Testis (tissue), 3 donors: Measurements from ENCODE around the gene MEF2C. TPM values are rescaled to one million over a fixed set of nuclear protein-coding genes. Genes with fewer than 3 reads are reported as not detected.

Source experiments
- DNase-seq: peaks from one replicate; pipeline ENCODE4 v3.0.0-alpha.2; 2019
- H3K27ac ChIP-seq, 2 donors: fragments of 200-600 bp; sonication (generic); one replicate each; pipeline ENCODE4 v1.5.1; 2019
- H3K27me3 ChIP-seq: fragments of 200-600 bp; sonication (generic); one replicate; pipeline ENCODE4 v1.5.1; 2019
- H3K36me3 ChIP-seq: fragments of 200-600 bp; sonication (generic); one replicate; pipeline ENCODE4 v1.5.1; 2017; ENCODE audit warnings: low read depth; ENCODE audit errors: missing control alignments
- H3K4me1 ChIP-seq: fragments of 200-600 bp; sonication (generic); one replicate; pipeline ENCODE4 v1.5.1; 2019
- H3K4me3 ChIP-seq, 2 donors: fragments of 200-600 bp; sonication (generic); one replicate each; pipeline ENCODE4 v1.5.1; 2017 to 2019
- H3K9me3 ChIP-seq: fragments of 200-600 bp; sonication (generic); one replicate; pipeline ENCODE4 v1.5.1; 2017
- POLR2A ChIP-seq: fragments of 450-650 bp; IDR thresholded peaks from one replicate; pipeline ENCODE4 v1.6.1; 2017; ENCODE audit warnings: antibody characterized with exemption, mild to moderate bottlenecking, moderate library complexity
- WGBS, 2 donors: methylation state at CpG; one replicate each; pipeline ENCODE4 v1.1.5; 2018; 5-methylcytosine and 5-hydroxymethylcytosine counted together
- intact Hi-C: fragments of 100-400 bp; cut with DNase I; formaldehyde crosslinking; loops from one replicate; pipeline ENCODE4 v1.15.1; 2023; ENCODE audit warnings: low total_unique reads
- polyA plus RNA-seq: library from polyadenylated mRNA; stranded (reverse); fragments of 350-450 nt; fragmentation: Illumina TruSeq; extraction: RNeasy Lipid Tissue Mini Kit (QIAGEN cat#74804); gene quantifications from one replicate; pipeline ENCODE4 v1.2.3, GENCODE V29; 2014; ENCODE audit warnings: low read depth, low replicate concordance; ENCODE audit not compliant: insufficient read depth
- total RNA-seq, 2 donors: library from RNA; depleted of rRNA; stranded (reverse); fragments of >200 nt; gene quantifications; one replicate each; pipeline ENCODE4 v1.2.3, GENCODE V29; 2016
- TF ChIP-seq, protein P1 (sequence below), 3 experiments: fragments of 450-650 bp in 2 of 3; fragments of 200-600 bp in 1 of 3; sonication (generic) in 1 of 3; IDR thresholded peaks; one replicate each; pipeline ENCODE4 v1.5.1; 2016 to 2019; ENCODE audit warnings: antibody characterized with exemption in 3 of 3, mild to moderate bottlenecking in 2 of 3, moderate library complexity in 1 of 3

MEF2C gene
- total and polyA plus RNA-seq, 3 donors from 2014 or later, result 18.3 to 53.1 (median 19.9) TPM

- peaks cover 4% of the 10 kb centered on the region for H3K4me1 ChIP-seq
- no peak overlapping the region for H3K4me3 ChIP-seq
- TF ChIP-seq POLR2A, result no peak
- TF ChIP-seq, protein P1, sequence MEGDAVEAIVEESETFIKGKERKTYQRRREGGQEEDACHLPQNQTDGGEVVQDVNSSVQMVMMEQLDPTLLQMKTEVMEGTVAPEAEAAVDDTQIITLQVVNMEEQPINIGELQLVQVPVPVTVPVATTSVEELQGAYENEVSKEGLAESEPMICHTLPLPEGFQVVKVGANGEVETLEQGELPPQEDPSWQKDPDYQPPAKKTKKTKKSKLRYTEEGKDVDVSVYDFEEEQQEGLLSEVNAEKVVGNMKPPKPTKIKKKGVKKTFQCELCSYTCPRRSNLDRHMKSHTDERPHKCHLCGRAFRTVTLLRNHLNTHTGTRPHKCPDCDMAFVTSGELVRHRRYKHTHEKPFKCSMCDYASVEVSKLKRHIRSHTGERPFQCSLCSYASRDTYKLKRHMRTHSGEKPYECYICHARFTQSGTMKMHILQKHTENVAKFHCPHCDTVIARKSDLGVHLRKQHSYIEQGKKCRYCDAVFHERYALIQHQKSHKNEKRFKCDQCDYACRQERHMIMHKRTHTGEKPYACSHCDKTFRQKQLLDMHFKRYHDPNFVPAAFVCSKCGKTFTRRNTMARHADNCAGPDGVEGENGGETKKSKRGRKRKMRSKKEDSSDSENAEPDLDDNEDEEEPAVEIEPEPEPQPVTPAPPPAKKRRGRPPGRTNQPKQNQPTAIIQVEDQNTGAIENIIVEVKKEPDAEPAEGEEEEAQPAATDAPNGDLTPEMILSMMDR (IDR thresholded peaks at IDR 0.05), result no peak
- no peaks in the 10 kb centered on the region for H3K27me3 ChIP-seq
- H3K27ac ChIP-seq, result no peak overlapping the region
- H3K9me3 ChIP-seq, result no peaks in the 10 kb centered on the region
- no peak for DNase-seq
- intact Hi-C loops, result no loop called here
- no peaks in the 10 kb centered on the region for H3K36me3 ChIP-seq
- 80 to 84% methylated on average over 5 of the region's 5 CpGs for WGBS, 2 donors
Observed at GRCh38 chr5:88740604-88741185, 142.3 kb downstream of the MEF2C start.

GRCh38 chr5:88736494-88736893 lies 146.5 kb downstream of the MEF2C start:
- no peaks in the 10 kb centered on the region for H3K9me3 ChIP-seq
- TF ChIP-seq, protein P1 (IDR thresholded peaks at IDR 0.05), result no peak
- no peak for TF ChIP-seq POLR2A
- no peaks in the 10 kb centered on the region for H3K27me3 ChIP-seq
- DNase-seq, result no peak
- WGBS, 2 donors, result 100% methylated on average over 1 of the region's 2 CpGs
- H3K36me3 ChIP-seq, result no peaks in the 10 kb centered on the region
- intact Hi-C loops, result loop anchor here (10.0 kb wide), 1 partner anchor 148 kb away; the partner anchor contains the start of gene MEF2C
- no peak overlapping the region for H3K4me3 ChIP-seq
- H3K4me1 ChIP-seq, result no peaks in the 10 kb centered on the region
- no peak overlapping the region for H3K27ac ChIP-seq

DNA sequence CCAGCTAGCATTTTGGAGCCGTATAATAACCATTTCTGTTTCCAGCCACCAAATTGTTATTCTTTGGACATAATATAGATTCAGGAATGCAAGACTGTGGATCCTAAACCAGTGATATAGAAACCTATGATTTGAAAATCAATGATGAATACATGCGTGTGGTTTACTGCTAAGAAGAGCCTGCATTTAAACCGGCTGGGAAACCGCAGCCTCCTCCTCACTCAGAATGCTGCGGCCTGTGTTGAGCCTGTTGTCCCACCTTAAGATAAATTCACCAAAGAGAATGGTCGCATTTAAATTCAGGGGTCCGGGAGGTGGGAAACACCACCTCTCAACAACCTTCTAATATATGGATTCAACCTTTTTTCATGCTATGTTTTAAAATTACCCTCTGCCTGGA lies 148.0 kb downstream of the MEF2C start:
- 76 to 77% methylated on average over 7 of the region's 7 CpGs for WGBS, 2 donors
- Histone ChIP-seq H3K4me3 (no peak overlapping the region), H3K36me3 (no peaks in the 10 kb centered on the region), H3K4me1 (peaks cover 8% of the 10 kb centered on the region), H3K27me3 (no peaks in the 10 kb centered on the region), H3K9me3 (no peaks in the 10 kb centered on the region), H3K27ac (peak overlapping the region in 1 of 2 donors; percentile 65)
- TF ChIP-seq, protein P1 (IDR thresholded peaks at IDR 0.05), result no peak
- TF ChIP-seq POLR2A, result no peak
- DNase-seq, result no peak
- intact Hi-C loops, result loop anchor here (10.0 kb wide), 1 partner anchor 150 kb away; the partner anchor contains the start of gene MEF2C

- no peak for TF ChIP-seq POLR2A
- TF ChIP-seq, protein P1 (IDR thresholded peaks at IDR 0.05), result no peak
- Histone ChIP-seq H3K4me3 (no peak overlapping the region), H3K27me3 (no peaks in the 10 kb centered on the region), H3K27ac (peak overlapping the region in 1 of 2 donors; percentile 65), H3K36me3 (no peaks in the 10 kb centered on the region), H3K4me1 (peaks cover 8% of the 10 kb centered on the region), H3K9me3 (no peaks in the 10 kb centered on the region)
- 39 to 43% methylated on average over 6 of the region's 6 CpGs for WGBS, 2 donors
- intact Hi-C loops, result loop anchor here (10.0 kb wide), 1 partner anchor 151 kb away; the partner anchor contains the start of gene MEF2C
- DNase-seq, result peak; percentile 29
Observed at GRCh38 chr5:88734191-88734640, 148.8 kb downstream of the MEF2C start.

GRCh38 chr5:88732862-88733261 lies 150.1 kb downstream of the MEF2C start:
- TF ChIP-seq POLR2A, result no peak
- TF ChIP-seq, protein P1 (IDR thresholded peaks at IDR 0.05), result no peak
- Histone ChIP-seq H3K4me3 (no peak overlapping the region), H3K9me3 (no peaks in the 10 kb centered on the region), H3K27ac (peak overlapping the region in 1 of 2 donors; percentile 32), H3K4me1 (peaks cover 8% of the 10 kb centered on the region), H3K36me3 (no peaks in the 10 kb centered on the region), H3K27me3 (no peaks in the 10 kb centered on the region)
- DNase-seq, result no peak
- intact Hi-C loops, result loop anchor here (10.0 kb wide), 1 partner anchor 152 kb away; the partner anchor contains the start of gene MEF2C
- 86 to 93% methylated on average over 2 of the region's 2 CpGs for WGBS, 2 donors
